Hypothalamus (tissue), 51 donors: ENCODE results near the gene ANXA11.
"Not testable (repeated sequence)": the region's sequence is repeated elsewhere in the genome, so short reads cannot be mapped to it uniquely, and the experiment has no call there.

Source experiments
- DNase-seq, 51 donors: peaks; one replicate each; lab custom pipeline; 2025; lab: John Stamatoyannopoulos, UW

Gene ANXA11

DNA sequence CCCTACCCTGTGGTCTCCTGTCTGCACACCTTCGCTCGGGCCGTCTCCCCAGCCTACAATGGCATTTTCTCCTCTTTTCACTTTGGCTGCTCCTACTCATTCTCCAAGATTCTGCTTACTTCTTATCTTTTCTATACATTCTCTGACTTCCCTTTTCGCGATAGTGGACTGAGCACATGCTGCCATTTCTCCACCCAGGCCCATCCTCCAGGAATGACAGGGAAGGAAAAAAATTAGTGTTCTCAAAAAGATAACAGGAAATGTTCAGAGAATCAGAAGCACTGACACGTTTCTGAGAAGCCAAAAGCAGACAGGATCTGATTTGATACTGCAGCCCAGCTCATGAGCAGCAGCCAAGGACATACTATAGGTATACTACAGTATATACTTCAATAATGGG is 6.4 kb upstream of the ANXA11 start:
- DNase-seq, result no peak

DNA sequence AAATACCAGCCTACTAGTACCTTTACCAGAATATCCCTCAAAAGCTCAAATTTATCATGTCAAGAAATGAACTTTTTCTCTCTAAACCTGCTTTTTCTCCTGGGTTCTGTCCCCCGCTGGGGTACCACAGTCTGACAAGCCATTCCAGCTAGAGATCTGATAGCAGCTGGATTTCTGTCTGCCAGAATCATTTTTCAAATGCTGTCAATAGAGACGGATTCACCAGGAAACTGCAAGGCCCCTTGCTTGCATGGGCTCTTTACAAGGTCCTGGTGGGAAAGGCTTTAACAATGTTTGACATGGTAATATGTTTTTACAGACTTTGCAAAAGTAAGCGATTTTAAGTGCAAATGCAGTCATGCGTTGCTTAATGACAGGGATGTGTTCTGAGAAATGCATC is 4.9 kb upstream of the ANXA11 start:
- no peak for DNase-seq

DNA sequence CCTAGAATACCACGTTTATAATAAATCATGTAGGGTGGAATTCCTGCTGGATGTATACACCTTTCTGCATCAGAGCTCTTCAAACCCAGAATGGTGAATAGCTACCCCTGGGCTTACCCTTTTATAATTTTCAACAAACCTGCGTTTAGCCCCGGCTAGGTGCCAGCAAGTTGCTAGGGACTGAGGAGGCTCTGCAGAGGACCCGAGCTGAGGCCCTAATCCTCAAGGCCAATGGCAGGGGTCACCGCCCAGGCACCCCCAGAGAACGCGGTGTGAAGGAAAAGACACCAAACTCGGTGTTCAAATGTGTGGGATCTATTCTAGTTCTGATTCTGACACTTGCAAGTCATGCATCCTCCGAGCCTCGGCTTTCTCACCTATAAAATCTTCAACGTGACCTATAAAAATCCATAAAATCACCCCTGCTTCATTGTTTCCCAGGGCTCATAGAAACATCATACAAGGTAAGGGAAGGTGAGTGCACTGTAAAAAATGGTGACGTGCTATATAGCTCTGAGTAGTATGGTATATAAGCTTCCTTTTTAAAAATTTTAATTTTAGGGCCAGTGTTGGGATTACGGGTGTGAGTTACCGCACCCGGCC is 2.5 kb upstream of the ANXA11 start:
- no peak for DNase-seq

DNA sequence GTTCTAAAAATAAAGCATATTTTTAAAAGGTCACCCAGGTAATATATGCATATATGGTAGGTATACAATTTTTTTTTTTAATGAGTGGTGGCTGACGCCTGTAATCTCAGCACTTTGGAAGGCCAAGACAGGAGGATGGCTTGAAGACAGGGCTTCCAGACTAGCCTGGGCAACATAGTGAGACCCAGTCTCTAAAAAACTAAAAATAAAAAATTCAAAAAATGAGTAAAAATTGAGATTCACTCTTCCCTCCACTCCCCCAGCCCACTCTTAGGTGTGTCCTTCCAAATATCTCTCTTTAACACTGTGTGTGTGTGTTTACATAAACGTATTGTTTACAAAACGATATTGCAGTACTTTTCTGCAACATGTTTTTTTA is 929 bp upstream of the ANXA11 start:
- DNase-seq, result no peak

DNA sequence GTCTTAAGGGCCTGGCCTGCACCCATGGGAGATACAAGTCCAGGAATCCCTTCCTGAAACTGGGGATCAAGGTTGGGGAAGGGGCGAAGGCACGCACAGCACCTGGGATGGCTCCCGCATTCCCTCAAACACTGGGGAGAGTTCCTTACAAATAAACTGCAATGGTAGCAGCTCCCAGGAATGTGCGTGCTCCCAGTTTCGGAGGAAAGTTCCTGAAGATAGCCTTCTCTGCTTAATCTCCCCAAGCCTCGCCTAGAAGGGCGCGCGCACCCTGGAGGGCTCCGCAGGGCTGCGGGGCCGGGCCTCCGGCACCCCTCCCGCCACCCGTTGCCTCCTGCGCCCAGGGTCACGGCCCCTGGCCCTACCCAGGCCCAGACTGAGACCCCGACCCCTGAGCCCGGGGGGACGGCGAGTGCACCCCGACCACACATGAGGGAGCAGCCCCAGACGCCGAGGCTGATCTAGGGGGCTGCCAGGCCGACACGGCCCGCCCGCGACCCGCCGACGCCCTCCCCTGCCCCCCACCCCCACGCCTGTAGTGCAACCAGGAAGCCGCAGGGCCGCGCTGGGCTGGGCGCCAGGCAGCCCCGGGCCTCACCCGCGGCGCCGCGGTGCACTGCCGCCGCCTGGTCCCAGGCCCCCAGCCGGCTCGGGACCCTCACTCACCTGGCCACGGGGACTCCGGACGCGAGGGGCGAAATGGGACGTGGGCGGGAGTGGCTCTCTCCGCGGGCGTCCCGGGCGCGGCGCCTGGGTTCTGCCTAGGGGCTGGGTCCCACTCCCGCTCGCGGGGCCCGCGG is 460 bp downstream of the ANXA11 start:
- peak in 2 of 51 donors; percentile 39 for DNase-seq

DNA sequence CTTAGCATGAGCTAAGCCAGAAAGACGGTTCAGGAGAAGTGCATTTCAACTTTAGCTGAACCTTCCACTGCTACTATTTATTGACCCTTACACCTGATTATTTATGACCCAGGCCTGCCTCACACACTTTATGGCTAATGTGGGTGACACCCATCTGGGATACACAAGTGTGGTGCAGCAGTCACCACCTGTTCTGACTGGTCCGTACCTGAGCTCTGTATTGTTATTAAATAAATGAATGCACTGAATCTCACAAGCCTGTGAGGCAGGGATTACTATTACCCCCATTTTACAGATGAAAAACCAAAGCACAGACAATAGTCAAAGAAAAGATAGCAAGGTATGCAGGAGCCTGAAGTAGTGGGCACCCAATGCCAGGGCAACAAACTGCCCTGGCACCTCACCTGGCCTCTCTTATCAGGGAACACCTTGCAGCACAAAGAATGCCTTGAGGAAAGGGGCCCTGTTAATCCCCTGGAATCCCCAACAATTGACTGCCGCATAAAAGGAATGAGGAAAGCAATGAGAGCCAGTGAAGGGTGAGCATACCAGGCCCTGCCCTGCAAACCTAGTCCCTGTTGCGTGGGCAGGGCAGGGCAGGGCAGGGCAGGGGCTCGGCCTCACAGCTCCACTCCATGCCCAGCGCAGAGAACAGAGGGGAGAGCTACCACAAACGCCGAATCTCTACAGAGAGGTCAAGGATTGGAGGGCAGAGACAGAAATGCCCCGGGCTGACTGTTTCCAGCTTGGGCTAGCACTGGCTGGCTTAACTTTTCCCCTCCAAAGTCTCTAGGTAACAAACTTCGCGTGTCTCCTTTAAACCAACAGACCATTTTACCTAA is 1.3 kb downstream of the ANXA11 start:
- DNase-seq, result peak in 1 of 51 donors; percentile 33

DNA sequence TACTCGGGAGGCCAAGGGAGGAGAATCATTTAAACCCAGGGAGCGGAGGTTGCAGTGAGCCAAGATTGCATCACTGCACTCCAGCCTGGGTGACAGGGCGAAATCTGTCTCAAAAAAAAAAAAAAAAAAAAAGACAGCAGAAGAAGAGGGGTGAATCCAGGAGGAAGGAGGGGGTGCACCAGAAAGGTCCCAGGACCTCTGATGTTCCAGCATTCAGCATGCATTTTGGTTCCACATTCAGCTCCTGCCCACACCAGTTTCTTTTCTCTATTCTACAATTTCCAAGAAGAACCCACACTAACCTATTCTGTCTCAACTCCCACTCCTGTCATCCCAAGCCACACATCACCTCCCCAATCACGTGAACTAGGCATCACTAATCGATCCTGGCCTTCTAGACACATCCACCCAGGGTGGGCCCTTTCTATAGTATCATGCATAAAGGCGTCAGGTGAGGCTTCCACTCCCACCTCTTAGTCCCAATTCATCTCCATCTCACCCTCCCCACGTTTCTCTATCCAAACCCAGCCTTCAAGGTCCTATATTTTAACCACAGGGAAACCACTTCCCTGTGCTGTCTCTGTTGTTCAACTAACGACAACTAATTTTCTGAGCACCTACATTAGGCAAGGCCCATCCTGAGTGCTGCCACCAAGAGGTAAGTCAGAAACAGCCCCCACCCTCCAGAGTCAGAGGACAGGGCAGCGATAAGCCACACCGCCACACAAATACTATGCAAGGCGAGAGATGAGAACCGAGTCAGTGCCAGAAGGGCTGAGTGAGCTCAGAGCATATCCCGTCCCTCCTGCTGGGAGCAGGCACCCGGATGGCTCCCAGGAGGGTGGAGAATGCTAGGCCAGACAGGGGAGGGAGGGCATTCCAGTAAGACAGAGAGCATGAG is 2.2 kb downstream of the ANXA11 start:
- DNase-seq, result peak in 2 of 51 donors; percentile 23 to 27

DNA sequence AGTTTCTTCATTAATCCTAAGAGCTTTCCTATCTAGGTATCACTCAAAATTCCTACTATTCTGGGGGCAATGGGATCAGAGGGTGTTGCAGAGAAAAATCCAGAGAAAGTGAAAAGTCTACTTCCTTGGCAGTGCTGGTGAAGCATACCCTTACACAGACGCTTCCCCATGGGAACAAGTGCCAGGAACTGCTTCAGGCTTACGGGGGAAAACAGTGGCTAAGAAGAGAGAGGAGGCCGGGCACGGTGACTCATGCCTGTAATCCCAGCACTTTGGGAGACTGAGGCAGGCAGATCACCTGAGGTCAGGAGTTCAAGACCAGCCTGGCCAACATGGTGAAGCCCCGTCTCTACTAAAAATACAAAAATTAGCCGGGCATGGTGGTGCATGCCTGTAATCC is 2.8 kb downstream of the ANXA11 start:
- DNase-seq, result not testable (repeated sequence)

DNA sequence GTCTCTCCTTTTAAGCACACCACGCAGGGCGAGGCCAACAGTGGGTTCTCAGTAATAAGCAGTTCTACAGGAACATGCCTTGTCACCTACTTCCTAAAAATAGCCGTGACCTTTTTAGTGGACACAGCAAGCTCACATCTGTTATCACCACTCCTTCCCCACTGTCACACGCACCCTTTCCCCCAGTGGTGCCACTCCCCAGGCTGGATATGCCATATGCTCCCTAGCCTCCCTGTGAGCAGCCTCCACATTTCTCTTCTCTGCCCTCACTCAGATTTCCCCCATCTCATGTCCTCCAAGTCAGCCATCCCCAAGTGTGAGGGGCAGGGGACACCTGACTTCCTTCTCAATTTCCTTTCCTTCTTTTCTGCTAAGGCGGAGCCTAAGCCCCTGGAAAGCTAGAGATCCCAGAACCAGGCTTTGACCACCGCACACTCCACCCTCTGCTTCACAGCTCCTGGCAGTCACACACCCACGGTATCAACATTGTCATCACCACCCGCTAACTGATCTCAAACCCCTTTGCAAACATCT is 3.7 kb downstream of the ANXA11 start:
- peak in 1 of 51 donors; percentile 3 for DNase-seq

DNA sequence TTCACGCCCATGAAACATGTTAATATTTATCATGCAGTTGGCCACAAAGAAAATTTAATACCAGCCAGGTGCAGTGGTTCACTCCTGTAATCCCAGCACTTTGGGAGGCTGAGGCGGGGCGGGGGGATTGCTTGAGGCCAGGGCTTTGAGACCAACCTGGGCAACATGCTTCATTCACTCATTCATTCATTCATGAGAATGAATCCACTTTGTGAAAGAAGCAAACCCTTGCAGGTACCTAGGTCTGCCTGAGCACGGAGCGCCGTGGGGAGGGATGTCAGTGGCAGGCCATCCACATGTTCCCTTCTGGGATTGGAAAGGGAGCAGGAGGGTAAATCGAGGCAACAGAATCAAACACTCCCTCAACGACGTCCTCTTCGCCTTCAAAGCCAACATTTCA is 4.7 kb downstream of the ANXA11 start:
- DNase-seq, result no peak

DNA sequence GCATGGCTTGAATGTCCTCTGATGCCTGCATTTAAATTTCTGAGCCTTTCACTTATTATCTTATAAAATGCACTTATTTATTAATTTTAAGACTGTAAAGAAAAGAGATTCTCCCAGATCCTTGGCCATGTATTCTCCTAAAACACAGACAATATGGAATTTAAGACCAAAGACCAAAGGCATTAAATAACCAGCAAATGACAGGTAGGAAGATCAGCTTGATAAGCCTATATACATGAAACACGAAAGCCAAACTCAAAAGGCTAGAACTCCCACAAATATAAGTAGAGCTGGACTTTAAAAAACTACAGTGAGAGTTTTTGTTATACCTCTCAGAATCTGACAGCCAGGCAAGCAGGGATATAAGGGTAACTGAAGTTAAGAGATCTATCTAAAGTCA is 5.1 kb downstream of the ANXA11 start:
- no peak for DNase-seq

DNA sequence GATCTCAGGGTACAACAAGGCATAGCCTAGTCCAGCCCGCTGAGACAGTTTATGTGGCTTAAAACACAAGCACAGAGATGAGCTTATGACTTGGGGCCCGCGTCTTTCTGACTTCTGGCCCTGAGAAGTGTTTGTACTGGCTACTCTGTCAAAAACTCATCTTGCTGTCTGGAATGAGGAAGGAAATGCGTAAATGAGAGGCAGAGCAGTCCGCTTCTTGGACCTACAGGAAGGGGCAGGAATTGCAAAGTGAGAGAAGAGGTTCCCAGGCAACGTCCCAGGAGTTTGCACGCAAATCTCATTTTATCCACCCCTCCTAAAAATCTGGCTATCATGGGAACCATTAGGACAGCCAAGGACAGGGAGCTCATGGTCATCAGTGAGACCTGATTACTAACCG is 5.5 kb downstream of the ANXA11 start:
- DNase-seq, result no peak

DNA sequence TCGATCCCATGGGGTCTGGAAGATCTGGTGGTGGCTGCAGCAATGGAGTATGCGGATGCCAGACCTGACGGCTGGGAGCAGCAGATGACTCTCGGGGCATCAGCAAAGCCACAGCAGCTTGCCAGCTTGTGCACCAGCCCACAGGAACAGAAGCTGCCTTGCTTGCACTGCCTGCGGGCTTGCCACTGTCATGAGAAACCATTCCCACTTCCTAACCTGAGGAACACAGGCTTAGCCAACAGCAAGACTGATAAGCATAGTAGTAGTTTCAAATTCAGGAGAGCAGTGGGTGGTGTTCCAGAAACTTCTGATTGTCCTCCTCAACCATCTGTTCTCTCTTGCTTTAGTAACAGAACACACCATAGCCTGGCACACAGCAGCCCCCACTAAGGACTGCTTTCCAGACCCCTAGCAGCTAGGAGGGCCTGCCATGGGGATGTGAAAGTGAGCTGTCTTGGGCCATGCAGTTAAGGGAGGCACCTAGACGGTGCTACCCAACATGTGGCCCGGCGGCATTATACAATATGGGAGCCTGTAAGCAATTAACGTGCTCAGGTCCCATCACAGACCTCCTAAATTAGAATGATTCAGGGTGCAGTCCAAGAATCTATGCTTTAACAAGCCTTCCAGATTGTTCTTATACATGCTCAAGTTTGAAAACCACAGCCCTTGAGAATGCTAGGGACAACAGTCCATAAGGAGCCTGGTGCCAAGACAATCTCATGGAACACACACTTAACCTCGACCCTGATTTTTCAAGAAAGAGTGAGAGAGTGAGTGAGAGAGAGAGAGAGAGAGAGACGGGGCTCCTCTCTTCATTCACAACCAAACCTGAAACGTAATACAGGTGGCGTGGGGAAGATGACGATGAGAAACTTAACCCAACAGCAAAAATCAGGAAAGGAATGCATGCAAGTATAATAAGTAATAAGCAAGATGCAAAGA is 7.1 kb downstream of the ANXA11 start:
- peak in 1 of 51 donors; percentile 5 for DNase-seq

DNA sequence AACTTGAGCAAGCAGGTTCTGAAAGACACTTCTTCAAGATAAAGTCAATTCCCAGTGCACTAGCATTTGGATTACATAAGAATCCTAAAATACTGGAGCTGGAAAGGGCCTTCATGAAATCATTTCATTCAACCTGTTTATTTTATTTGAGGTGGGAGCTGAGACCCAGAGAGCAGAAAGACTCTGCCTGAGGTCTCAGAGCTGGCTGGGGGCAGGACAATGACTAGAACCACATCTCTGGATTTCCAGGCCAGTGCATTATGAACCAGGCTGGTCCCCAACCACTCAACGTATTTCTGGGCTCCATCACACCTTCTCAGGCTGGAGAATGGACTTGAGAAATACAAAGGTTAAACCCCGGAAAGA is 8.4 kb downstream of the ANXA11 start:
- peak in 1 of 51 donors; percentile 63 for DNase-seq

DNA sequence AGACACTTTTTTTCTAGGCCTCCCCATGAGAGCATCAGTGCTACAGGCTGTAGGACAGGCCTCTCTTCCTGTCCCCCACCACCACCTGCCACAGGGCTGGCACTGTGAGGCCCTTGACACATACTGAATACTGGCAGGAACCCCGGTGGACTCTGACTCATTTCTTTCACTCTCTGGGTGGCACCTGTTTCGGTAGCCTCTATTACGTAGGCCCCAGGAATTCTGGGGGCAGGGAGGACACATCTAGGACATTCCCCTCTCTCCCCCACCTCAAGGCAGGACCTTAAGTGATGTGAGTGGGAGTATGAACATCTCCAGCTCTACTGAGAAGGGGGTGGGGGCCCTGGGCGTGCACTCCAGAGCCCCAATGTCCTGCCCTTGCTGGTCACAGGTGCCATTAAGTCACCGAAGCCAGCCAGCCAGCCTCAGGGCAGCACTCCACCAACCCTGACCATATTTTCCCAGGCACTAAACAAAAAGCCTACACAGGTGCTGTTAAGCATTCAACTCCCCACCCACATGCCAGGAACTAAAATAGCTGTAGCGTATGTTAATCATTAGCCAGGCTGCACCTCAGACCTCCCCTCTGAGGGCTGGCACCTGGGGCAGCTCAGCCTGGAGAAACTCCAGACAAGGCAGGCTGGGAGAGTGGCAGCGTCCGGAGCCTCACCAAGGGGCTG is 8.9 kb downstream of the ANXA11 start:
- DNase-seq, result peak in 4 of 51 donors; percentile 19 to 63 (median 54)

DNA sequence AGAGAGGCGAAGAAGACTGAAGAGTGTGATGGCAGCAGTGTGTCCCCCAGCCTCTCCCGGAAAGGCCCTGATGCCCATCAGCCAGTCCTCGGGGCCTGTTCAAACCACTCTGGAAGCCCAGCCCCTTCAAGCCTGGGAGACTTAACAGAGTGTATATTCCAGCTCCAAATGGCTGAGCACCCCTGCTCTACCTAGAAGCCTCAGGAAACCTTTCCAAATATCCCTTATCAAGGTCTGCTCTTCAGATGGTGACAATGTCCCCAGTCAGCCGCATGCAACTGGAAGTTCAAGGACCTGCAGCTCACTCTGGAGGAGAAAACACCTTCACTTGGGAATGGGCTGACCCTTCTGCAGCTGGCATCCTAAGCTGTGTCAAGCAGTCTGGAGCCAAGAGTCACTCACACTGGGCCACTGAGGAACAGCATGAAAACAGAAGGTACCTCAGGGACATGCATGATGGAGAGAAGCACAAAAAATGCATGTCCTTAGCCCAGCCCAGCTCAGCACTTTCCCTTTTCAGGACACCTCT is 10.2 kb downstream of the ANXA11 start:
- no peak for DNase-seq

DNA sequence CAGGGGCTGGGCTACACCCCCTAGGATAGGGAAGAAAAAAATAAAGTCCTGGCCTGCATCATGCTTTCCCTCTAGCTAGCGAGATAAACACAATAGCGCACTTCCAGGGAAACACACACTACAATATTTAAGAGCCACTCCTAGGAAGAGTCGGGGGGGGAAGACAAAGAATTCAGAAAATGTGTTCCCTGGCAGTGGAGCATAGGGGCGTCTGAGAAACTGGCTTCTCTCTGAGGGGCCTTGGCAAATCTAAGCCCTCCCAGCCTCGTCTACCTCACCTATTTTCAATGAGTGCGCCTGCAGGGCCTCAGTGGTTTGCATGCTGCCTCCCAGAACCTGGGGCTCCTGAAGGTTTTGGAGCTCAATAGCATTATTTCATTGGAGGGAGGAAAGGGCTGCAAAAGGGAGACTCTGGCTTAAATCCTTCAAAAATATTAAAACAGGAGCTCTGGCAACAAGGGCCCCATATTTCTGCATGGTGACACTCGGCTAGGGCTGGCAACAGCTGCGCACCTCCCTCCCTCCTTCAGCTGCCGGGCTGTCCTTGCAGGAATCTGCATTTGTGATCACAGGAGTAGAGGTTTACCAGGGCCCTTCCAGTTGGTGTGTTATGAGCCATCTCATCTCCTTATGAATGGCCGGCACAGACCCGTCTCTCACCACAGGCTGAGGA is 10.8 kb downstream of the ANXA11 start:
- no peak for DNase-seq

DNA sequence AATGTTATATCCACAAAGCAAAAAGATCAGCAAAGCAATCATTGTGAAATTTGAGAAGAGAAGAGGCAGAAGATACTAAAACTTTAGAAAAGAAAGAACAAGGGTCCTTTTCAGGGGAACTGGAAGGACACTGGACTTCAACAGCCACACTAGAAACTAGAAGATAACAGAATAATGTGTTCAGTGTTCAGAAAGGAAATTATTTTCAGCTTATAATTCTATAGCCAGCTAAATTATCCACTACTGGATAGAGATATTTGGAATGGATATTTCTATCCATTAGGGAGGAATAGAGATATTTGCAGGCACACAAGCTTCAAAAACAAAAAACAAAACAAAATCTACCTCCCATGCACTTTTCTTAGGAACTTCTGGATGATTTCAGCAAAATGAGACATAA is 12.8 kb downstream of the ANXA11 start:
- DNase-seq, result no peak
